Left forelimb (tissue), 1 donor: ENCODE measurements around the gene BRMS1.

Experiments
- DNase-seq: peaks from one replicate; pipeline ENCODE4 v3.0.0-alpha.2; 2018; ENCODE audit warnings: low spot score

BRMS1 gene

DNA sequence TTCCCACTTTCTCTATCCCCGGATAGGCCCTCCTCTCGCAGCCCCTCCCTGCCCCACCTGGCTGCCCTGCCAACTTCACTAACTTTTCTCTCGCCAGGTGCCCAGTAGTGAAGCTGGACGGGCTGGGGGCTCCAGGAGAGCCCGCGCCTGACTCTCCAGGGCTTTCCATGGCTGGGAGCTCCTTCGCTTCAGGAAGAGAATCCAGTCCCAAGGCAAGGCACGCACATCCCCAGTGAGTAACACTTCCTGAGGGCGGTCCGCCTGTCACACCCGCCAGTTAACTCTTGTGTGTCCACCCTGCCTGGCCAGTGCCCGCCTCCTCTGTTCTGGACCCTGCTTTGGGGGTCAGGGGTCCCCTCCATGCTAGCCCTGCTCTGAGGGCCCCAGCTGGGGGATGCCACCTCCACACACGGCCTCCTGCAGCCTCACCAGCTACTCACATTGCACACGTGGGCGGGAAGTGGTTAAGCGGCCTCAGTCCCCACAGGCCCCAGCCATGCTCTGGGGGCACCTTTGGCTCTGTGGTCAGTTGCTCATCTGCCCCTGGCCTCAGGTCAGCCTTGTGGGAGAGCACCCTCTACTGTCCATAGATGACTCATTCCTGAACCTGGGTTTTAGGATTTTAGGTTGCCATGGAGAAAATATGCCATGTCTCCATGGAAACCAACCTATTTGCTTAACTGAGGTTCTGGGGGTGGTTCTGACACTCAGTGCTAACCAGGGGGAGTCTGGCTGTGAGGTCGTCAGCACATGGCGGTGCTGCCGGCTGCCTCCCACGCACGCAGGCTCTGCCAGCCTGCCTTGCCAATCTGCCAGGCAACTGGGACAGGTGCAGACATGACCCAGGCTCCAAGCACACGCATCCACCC, 8.4 kb downstream of the BRMS1 start, which contains the start of gene RIN1:
TSS of gene RIN1 (minus strand) at position 201 of the 869 bp plus-strand sequence. CDS start at position 169, 32 bp downstream.
- DNase-seq = no peak

DNA sequence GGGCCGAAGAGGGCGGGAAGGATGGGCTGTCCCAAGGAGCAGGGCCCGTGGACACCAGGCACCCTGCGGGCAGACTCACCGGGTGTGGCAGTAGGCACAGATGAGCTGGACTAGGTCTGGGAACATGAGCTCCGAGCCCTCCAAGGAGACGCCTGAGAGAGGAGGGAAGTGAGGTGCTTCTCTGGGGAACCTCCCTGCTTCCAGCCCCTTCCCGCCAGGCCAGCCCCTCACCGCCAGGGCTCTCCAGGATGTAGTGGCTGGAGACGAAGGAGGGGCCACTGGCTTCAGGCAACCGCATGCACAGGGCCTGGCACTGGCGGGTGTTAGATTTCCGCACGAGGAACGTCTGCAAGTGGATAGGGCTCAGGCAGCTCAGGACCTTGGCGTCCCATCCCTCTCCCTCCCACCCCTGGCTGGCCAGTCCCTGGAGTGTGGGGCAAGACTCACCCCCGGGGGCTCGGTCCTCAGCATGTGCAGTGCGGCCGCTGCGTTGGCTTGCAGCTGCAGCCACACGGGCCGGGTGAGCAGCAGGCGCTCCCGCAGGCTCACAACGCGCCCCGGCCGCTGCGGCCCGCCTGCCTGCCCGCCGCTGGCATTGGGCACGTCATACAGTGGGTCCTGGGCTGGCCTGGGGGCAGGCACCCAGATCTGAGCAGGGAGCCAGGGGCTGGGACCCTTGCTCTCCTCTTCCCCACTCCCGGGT, 9.2 kb downstream of the BRMS1 start:
- no peak for DNase-seq

DNA sequence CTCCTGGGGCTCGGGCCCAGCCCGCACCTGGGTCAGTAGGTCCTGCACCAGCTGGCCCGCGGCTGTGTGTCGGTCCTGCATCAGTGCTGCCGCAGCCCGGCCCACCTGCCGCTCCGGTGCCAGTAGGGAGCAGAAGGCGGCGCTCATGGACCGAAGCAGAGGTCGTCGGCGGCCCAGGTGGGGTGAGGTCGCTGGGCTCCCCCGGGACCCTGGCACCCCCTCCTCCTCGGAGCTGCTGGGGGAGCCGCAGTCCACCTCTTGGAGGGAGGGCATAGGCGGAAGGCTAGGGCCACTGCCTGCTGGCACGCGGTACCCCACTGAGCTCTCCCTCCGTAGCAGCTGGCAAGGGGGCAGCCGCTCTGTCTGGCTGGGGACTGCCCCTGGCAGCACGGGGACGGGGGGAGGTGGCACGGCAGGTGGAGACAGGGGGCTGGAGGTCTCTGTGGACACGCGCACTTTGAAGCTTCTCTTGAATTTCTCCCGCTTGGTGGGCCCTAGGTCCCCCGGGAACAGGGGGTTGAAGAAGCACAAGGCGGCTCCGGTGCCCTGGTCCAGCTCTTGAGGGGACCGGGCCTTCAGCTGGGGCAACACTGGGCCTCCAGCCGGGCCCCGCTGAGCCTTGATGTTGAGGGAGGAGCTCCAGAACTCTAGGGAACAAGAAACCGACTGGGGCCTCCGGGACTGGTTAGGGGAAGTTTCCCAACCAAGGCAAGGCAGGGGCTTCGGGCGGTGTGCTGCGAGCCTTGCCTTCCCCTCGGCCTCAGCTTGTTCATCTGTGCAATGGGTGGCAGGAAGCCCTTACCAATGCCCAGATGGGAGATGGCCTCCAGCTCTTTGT, 10.1 kb downstream of the BRMS1 start:
- no peak for DNase-seq

DNA sequence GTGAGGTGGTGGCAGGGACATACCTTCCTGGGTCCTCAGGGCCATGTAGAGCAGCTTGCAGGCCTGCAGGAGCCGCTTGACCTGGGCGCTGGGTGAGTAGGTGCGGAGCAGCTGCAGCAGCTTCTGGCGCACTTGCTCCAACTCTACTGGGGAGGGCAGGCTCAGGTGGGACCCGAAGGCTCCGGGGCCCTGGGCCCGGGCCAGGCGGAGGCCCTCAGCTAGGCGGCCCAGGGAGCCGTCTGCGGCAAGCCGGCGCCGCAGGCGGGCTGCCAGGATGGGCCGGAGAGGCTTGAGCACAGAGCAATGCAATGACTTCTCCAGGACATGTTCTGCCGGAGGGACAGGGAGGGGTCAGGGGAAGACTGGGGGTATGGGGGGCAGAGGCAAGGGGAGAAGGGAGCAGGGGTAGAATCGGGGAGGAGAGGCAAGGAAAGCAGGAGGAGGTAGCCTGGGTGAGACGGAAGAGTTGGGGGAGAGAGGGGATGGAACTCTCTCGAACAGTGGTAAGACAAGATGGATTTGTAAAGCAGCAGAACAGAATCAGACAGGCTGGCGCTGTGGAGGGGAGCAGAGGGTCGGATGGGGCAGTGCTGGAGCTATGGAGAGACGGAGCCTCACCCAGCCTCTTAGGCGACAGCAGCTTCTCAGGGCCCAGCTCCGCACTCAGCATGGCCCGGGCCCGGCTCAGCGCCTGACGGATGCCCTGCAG, 10.9 kb downstream of the BRMS1 start:
- DNase-seq = no peak

DNA sequence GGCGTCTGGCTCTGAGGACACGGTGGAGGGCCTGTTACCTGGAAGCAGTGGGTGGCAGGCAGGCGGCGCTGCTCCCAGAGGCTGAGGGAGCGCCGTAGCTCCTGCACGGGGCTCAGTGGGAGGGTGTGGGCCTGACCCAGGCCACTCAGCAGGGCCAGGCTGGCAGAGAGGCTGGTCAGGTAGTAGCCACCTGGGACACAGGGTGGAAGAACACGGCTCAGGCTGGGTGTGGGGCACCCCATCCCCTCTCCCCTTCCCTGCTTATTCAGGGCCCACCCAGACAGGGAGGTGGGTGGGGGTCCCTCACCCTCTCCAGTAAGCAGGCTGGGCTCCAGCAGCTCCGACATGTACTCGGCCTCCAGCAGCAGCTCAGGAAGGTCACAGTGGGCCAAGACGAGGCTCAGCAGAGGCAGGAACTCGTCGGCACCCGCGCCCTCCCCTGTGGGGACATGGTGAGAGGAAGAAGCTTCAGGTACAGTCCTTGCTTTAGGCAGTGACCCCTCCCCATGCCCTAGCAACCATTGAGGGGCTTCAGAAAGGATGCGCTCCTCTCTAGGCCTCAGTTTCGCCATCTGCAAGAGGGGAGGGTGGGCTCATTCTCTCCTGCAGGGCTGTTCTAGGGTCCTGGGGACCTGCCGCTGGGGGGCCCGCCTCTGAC, 11.6 kb downstream of the BRMS1 start:
- DNase-seq = no peak

DNA sequence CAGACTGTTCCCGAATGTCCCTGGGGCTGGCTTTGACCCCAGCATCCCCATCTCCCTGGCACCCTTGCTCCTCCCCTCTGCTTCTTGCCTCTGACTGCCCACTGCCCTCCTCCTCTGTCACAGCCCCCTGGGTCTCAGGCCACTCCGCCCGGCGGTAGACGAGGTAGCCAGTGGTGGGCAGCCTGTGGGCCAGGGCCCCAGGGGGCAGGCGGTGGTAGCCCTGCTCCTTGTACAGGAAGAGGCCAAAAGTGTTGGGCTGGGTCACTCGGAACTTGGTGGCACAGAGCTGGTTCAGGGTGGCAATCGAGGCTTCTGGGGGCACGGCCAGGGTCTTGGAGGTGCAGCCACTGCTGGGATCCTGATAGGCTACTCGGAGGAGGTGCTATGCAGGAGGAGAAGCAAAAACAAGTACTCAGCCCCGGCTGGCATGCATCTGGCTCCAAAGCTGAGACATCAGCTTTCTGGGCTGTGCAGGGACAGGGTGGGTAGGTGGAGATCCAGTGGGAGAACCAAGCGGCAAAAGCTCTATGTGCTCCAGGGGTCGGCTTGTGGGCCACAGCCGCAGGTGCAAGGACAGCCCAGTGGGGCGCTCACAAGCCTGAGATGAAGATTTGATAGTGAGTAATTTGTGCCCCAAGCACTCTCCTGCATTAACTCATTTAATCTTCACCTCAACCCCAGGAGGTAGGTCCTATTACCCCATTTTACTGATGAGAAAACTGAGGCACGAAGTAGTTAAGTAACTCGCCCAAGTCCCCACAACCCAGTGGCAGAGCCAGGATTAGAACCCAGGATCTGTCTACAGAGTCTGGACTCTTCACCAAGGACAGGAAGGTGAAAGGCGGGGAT, 12.3 kb downstream of the BRMS1 start:
- DNase-seq = no peak

DNA sequence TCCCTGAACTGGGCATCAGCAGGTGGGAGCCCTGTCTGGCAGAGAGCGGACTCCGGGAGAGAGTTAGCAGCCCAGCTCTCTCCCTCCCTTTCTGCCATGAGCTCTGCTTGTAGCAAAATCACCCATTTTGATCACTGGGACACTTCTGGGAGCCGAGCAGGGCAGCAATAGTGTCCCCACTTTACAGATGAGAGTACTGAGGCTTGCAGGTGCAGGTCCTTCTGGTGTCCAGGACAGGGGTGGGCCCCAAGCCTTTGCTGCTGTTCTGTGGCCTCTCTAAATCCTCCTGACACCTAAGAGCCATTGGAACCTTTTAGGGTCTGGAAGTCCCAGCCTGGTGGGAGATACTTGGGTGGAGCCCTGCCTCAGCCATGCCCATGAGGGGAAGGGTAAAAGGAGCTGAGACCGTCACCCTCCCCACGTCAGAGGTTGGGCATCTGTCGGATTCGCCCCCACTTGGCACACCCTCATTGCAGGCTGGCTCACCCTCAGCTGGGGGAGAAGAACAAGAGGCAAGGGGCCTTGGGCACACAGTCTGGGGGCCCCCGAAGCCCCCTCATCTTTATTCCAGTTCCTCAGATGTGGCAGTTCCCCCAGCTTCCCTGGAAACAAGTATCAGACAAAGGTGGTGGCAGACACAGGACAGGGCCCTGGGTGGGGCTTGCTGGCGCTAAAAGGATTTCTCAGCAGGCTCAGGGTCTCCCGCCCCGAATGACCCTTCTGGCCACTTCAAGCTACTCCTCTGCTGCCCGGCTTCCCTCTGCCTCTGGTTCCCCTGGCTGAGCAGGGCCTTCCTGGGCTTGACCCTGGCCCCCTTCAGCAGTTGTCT, 13.1 kb downstream of the BRMS1 start:
- no peak for DNase-seq

DNA sequence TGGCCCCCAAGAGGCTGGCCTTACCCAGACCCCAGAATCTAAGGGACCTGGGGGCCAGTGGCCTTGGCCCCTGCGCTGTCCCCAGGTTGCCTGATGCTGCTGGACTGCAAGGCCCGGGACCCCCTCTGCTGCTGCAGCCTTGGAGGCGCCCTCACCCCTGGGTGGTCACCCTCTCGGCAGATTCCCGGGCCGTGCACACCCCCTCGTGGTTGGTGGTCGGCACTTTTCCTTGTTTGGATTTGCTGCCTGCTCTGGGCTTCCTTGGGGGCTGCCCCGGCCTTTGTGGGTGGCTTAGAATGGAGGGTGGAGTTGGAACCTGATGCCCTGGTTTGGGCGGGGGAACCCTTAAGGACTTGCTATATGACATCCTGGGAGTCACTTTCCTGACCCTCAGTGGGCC, 14.0 kb downstream of the BRMS1 start:
- no peak for DNase-seq

DNA sequence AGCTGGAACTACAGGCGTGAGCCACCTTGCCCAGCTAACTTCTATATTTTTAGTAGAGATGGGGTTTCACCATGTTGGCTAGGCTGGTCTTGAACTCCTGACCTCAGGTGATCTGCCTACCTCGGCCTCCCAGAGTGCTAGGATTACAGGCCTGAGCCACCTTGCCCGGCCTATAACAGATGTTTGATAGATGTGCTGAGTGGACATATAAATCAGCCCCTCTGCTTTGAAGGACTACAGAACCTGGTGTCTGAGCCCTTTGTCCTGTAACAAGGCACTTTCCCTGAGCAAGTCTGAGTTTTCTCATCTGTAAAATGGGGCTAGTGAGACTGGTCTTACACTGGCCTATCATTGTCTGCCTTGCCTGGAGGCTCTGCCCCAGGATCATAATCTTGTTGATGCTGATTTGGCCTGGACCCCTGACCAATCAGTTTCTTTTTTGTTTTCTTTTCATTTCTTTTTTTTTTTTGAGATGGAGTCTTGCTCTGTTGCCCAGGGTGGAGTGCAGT, 15.7 kb downstream of the BRMS1 start:
- DNase-seq = no peak

DNA sequence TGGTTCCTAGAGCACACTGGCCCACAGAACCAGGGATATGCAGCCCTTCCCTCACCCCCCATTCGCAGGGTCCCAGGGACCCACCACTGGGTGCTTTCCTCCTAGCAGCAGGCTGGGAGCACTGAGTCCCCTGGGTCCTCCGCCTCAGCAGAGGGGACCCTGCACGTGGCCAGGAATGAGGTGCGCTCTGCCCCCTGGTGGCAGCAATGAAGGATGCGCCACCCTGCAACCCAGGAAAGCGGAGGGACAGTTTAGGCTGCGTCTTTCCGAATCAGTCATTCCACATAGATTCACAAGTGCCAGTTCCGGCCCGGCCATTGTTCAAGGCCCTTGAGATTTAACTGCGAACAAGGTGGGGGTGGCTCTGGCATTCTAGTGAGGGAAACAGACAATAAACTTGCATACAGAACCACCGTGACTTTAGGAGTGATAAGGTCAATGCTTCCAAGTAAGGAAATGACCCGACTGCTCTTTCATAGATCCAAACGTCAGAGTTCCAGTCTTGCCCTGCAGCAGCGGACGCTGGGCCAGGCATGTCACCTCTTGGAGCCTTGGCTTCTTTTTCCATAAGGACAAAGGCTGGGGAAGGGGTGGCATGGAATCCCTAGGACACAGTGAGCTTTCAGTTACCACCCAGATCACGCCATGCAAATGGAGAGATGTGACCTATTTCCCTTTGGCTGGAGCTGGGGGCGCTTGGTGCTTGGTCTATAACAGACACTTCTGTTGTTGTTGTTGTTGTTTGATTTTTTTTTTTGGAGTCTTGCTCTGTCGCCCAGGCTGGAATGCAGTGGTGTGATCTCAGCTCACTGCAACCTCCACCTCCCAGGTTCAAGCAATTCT, 16.4 kb downstream of the BRMS1 start:
- no peak for DNase-seq

DNA sequence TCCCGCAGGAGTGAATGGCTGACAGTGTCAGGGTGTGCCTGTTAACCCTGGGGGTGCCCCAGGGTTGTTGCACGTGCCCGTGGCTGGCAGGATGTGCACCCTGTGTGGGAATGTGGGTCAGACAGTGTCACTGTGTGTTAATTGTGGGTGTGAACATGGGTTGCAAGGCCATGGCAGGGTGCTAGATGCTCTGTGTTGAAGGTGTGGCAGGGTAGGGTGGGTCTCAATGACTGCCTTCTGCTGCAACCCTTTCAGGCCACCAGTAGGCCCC, 16.9 kb downstream of the BRMS1 start:
- DNase-seq = no peak

DNA sequence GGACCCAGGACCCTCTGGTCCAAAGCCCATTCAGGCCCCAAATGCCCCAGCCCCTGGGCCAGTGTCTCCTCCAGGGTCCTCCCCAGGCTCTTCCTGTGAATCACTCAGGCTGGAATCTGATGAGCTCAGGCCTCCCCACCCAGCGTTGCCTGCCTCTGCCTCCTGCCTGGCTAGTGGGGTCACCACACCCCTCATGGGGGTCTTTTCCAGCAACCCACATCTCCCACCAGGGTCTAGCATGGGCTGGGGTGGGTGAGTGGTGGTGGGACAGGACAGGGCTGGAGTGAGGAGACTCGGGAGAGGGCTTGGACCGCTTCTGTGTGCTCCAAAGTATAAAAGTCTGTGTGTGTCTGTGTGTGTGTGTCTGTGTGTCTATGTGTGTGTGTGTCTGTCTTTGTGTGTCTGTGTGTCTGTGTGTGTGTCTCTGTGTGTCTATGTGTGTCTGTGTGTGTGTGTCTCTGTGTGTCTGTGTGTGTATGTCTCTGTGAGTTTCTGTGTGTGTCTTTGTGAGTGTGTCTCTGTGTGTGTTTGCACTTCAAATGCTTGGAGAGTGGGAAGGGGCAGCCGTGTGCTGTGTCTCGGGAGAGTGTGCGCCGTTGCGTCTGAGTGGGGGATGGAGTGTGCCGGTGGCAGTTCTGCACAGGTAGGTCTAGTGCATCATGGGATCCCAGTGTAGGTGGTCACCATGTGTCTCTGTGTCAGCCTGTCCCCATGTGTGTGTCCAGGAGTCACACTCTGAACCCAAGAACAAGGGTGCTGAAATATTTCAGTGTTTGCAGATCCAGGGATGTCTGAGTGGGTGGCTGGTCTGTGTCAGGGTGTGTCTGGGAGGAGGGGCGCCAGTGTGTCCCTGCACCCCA, 17.5 kb downstream of the BRMS1 start:
- no peak for DNase-seq

DNA sequence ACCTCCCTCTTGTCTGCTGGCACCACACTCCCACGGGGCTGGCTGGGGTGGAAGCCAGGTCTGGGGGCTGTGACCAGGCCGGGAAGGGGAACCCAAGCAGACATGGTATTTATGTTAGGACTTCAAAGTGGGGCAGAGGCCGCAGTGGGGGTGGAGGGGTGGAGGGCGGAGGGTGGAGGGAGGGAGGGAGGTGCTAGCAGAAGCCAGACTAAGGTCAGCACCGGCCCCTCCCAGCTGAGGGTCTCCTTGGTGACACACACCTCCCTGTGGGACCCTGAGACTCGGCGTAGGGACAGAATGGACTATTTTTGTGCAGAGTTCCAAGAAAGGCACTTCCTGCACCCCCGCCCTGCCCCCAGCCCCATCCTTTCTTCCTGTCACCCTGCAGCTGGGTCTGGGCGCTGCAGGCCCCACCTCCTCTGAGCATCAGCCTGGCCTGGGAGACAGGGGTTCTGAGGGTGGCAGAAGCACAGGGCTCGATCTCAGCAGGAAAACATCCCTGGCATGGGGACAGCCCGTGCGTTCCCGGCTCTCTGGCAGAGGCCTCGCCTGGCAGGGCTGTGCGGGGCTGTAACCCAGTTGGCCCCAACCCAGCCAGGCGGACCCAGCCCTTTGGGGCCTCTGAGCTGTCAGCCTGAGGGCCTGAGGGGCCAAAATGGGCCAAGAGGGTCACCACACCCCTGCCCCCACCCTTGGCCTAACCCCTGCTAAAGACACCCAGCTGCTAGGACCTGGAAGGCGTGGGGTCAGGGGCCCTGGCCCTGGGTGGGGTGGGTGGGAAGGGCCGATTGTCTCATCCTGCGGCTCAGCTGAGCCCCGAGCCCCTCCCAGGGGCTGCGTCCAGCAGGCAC, 18.4 kb downstream of the BRMS1 start:
- no peak for DNase-seq

DNA sequence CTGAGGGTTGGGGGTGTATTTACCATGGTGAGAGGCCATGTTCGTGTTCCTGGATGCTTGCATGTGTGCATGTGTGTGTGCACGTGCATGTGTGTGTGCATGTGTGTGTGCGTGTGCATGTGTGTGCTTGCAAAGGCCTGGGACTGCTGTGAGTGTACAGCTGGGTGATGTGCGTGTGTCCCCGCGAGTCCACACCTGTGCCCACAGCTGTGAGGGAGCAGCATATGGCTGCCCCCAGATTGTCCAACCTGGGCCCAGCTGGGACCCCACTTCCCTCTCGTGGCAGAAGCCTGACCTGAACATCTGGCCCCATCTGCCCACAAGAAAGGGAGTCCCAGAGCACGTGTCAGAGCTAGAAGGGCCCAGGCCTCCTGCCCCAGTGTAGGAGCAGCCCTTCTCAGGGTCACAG, 19.6 kb downstream of the BRMS1 start:
- no peak for DNase-seq

DNA sequence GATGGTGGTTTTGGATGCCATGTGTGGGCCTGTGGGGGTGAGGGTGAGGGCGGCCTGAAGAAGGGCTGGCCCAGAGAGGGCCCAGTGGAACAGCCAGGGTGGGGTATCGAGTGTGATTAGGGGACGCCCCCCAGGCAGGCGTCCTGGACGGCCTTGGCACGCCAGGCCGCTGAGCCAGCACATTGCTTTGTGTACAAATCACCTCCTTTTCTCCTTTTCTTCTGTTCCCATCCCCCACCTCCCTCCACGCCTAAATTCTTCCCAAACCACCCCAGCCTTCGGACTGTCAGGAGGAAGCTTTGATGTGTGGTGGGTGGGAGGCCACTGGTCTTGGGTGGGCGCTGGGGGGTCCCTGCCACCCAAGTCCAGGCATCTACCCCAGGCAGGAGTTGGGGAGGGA, 20.2 kb downstream of the BRMS1 start:
- no peak for DNase-seq

DNA sequence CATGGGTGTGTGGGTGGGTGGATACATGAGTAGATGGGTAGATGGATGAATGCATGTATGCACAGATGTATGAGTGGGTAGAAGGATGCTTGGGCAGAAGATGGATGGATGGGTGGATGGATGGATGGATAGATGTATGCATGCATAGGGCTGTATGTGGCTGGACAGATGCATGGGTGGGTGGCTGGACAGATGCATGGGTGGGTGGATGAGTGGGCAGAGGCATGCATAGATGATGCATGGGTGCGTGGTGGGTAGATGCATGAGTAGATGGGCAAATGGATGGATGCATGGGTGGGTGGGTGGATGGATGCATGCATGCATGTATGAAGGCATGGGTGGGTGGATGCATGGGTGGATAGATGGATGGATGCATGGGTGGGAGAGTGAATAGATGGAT, 21.2 kb downstream of the BRMS1 start:
- no peak for DNase-seq
